ENCODE measurements around the gene ARHGAP23. TPM values are rescaled to one million over a fixed set of nuclear protein-coding genes. Genes with fewer than 3 reads are reported as not detected.
"Not testable (repeated sequence)": the region's sequence is repeated elsewhere in the genome, so short reads cannot be mapped to it uniquely, and the experiment has no call there.

The ARHGAP23 gene
- total and polyA plus RNA-seq, 10 of the 15 experiments (the other 5 are each of a cell fraction or from before 2014, with no cell fraction given) = 0.23 to 5.8 (median 2.1) TPM

DNA sequence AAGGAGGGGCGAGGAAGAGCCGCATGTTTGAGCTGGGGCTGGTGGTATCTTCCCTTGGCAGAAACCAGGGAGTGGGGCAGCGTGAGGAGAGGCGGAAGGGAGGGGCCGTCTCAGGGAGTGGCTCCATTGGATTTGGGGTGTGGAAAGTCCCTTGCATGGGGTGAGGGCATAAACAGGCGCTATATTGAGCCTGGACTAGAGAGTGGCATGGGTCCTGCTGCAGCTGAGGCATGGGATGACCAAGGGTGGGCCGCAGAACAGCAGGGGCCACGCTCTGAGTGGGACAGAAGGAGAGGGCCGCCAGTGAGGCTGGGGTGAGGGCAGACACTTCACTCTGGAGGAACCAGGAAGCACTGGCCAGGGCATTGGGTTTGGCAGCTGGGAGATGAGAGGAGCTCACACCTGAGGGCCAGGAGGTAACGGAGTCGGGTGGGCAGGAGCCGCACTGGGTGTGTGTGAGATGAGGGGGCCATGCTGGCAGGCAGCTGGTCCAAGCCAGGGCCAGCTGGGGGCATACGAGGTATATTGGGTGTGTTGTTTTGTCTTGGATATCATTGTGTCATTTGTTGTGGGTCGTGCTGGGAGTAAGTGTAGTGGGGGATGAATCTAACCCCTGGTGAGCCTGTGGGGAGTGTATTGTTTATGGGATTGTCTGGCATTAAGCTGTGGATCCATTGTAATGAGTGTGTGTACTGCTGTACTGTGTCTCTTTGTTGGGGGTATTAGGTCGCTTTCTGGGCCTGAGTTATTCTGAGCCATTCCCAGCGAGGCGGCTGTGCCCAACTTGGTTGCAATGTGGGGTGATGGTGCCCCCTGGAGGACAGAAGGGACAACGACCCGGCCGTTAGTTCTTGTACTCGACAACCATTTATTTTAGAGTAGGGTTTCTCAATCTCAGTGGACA is 56.2 kb downstream of the ARHGAP23 start:
- peak overlapping the region; percentile 58 for H2AFZ ChIP-seq (ENCODE audit: control insufficient read depth, low read depth, low read length)
- intact Hi-C loops (cut with micrococcal nuclease; ENCODE audit: unreplicated experiment) = loop anchor here (1.0 kb wide), 3 partner anchors 40 to 135 kb away; no protein-coding TSS in a partner anchor
- in situ Hi-C loops (cut with MboI); H3K36me3 ChIP-seq (ENCODE audit: control insufficient read depth in 2 of 2, insufficient read depth in 2 of 2, low read length in 1 of 2); H3K27me3 ChIP-seq (replicated peaks in 1 of 2; ENCODE audit: control insufficient read depth in 2 of 2, insufficient read depth in 2 of 2, low read length in 1 of 2); POLR2A ChIA-PET; H3K4me2 ChIP-seq (ENCODE audit: control insufficient read depth, insufficient read depth); FAIRE-seq; H3K79me2 ChIP-seq (ENCODE audit: control insufficient read depth, insufficient read depth, low read length); H3K4me3 ChIP-seq; H4K20me1 ChIP-seq (ENCODE audit: control insufficient read depth, insufficient read depth); DNase-seq (ENCODE audit: low read depth, low spot score); H3K9me3 ChIP-seq (replicated peaks; ENCODE audit: control insufficient read depth, insufficient read depth, low read length); BruUV-seq (replicated peaks): not testable (repeated sequence)
- TF ChIP-seq RAD21 (IDR thresholded peaks at IDR 0.05; ENCODE audit: insufficient read depth, low read depth, low read length) (peak; percentile 74), SMC3 (IDR thresholded peaks at IDR 0.05; ENCODE audit: borderline replicate concordance, low read length) (peak; percentile 76)
- TF ChIP-seq, protein P1, sequence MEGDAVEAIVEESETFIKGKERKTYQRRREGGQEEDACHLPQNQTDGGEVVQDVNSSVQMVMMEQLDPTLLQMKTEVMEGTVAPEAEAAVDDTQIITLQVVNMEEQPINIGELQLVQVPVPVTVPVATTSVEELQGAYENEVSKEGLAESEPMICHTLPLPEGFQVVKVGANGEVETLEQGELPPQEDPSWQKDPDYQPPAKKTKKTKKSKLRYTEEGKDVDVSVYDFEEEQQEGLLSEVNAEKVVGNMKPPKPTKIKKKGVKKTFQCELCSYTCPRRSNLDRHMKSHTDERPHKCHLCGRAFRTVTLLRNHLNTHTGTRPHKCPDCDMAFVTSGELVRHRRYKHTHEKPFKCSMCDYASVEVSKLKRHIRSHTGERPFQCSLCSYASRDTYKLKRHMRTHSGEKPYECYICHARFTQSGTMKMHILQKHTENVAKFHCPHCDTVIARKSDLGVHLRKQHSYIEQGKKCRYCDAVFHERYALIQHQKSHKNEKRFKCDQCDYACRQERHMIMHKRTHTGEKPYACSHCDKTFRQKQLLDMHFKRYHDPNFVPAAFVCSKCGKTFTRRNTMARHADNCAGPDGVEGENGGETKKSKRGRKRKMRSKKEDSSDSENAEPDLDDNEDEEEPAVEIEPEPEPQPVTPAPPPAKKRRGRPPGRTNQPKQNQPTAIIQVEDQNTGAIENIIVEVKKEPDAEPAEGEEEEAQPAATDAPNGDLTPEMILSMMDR (IDR thresholded peaks at IDR 0.05 in 2 of 3, conservative IDR thresholded peaks at IDR 0.05 in 1 of 3; ENCODE audit: control insufficient read depth in 2 of 3, extremely low read depth in 1 of 3, insufficient read depth in 1 of 3, low read depth in 3 of 3, low read length in 3 of 3) = peak; percentile 62 to 67 (median 63)
- ATAC-seq = peak; percentile 91
- H3K4me1 ChIP-seq (ENCODE audit: control insufficient read depth, insufficient read depth, low read length) = peaks cover 17% of the 10 kb centered on the region
- RAD21 ChIA-PET (ENCODE audit: unreplicated experiment) = interaction anchor here (1.5 to 1.9 kb wide), 2 partner anchors 61 to 183 kb away, joined by 4 to 8 read pairs; no protein-coding TSS in a partner anchor
- CTCF ChIA-PET = interaction anchor here (0.9 to 3.7 kb wide), 5 partner anchors 53 to 135 kb away, joined by 3 to 31 read pairs (median 4); partner anchors contain the start of gene SOCS7
- H3K27ac ChIP-seq (ENCODE audit: control insufficient read depth, insufficient read depth) = peak overlapping the region; percentile 50
- SMC1A ChIA-PET (ENCODE audit: uncharacterized antibody, unreplicated experiment) = interaction anchor here (1.0 to 1.6 kb wide), 3 partner anchors 42 to 134 kb away, joined by 3 to 6 read pairs (median 3); no protein-coding TSS in a partner anchor
- 47% methylated on average over 21 of the region's 21 CpGs for WGBS (ENCODE audit: insufficient coverage, insufficient replicate concordance, low lambda C conversion rate, missing lambda C conversion rate)
- peak overlapping the region; percentile 18; the same call in 1 of the 2 replicates for H3K9ac ChIP-seq (ENCODE audit: control insufficient read depth, insufficient read depth, low read length)
